ENCODE results near the gene TLE3.
"Not testable (repeated sequence)": the region's sequence is repeated elsewhere in the genome, so short reads cannot be mapped to it uniquely, and the experiment has no call there.

Gene TLE3

GRCh38 chr15:70097321-70098152 lies at the start of gene TLE3:
TLE3 (minus strand) TSS chr15:70097917; CDS start chr15:70096798, 1,119 bp downstream.
- DNase-seq = peak; percentile 95

DNA sequence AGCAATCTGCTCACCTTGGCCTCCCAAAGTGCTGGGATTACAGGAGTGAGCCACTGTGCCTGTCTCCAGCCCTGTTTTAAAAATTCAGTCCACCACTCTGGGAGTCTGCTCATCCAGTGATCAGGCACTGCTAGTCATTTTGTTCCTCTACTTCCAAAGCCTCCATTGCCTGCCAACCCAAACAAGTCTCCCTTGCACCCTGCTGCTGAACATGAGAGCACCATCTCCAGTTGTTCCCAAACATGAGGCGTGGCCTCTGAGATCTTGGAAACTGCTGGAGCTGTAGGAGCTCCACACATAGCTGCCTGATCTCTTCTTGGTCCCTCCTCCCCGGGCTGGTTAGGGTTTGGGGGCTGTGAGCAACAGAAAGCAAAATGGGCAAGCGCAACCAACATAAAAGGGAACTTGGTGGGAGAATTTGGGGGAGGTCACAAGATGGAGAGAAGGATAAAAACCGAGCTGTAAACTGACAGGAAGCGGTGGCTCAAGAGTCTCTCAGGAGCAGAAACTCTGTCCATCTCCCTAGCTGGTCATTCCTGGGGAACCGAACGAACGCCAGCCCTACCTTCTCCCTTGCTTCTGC lies 49.6 kb upstream of the TLE3 start:
- no peak for DNase-seq

DNA sequence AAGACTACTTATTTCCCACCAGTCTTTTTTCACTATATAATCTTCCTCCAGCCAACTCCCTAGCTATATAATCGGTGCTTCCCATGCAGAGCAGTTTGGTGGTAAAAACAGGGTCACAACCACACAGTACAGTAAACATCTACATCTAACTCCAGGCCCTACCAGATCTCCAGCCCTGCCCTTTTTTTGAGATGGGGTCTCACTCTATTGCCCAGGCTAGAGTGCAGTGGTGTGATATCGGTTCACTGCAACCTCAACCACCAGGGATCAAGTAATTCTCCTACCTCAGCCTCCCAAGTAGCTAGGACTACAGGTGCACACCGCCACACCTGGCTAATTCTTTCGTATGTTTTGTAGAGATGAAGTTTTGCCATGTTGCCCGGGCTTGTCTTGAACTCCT lies 49.1 kb upstream of the TLE3 start:
- no peak for DNase-seq

- no peak for DNase-seq
These were observed 48.4 kb upstream of the TLE3 start for GRCh38 chr15:70146162-70146561.

DNA sequence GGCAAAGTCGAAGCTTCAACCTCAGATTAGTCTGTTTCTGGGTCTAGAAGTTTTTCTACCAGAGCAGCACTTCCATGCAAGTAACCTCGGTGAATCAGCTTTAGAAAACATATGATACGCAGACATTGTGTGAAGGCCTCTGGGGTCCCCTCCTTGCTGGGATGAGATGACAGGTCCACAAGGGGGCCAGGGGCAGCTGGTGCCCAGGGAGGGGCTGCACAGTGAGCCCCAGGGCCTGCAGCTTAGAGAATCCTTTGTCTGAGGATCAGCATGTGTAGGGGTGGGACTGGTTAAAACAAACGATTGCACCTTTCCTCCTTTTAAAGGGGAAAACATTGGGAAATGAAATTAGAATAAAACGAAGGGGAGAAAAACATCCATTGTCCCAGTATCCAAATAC lies 47.5 kb upstream of the TLE3 start:
- DNase-seq = no peak

GRCh38 chr15:70142322-70143191 lies 44.8 kb upstream of the TLE3 start:
- DNase-seq = no peak

GRCh38 chr15:70142072-70142321 lies 44.3 kb upstream of the TLE3 start:
- no peak for DNase-seq

GRCh38 chr15:70141376-70142071 lies 43.8 kb upstream of the TLE3 start:
- no peak for DNase-seq

DNA sequence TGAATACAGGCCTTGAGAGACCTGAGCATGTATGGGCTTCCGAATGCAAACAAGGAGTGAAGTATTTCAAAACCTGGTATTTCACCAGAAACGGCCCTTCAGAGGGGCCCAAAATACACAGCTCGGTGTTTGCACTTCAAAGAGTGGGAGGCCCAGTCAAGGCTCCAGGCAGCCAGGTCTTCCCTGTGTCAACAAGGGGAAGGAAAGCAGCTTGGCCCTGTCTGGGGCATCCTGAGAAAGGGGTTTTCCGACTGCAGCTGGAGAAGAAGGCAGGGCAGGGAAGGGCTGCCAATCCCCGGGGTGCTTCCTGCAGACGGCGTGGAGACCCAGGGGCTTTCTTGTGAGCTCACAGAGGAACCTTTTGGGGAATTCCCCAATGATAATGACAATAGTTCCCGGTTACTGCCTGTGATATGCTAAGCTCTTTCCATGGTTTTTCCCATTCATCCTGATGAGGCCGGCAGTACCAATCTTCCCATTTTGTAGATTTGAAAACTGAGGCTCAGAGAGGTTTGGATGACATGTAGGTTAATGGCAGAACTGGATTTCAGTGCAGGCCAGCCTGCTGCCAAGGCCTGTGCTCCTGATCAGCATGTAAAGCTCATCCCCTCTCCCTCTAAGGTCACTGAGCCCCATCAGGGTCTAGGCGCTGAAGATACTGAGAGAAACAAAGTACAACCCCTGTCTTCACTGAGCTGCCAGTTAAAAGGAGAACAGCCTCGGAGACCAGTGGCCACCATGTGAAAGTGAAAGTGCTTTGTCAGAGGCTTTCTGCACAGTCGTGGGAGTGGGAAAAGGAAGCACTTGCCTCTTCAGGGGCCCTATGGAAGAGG lies 43.0 kb upstream of the TLE3 start:
- DNase-seq = no peak

GRCh38 chr15:70140025-70140542 lies 42.4 kb upstream of the TLE3 start:
- DNase-seq = no peak

DNA sequence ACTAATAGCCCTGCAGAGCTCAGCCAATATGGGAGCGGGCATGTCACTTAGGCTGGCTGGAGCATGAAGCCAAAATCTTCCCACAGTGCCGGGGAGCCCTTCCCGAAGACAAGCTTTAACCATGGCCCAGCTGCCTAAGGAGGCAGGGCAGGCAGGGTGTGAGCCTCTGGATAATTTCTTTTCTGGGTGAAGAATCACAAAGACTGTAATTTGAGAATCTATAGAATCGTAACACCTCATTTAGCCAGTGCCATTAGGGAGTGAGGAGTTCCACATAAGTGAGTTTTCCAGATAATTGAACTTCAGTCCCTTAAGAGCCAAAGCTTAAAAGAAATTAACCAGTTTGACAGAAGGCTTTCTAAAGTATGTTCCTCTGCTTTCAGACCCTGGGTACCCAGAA lies 40.2 kb upstream of the TLE3 start:
- no peak for DNase-seq

- not testable (repeated sequence) for DNase-seq
These were observed 39.3 kb upstream of the TLE3 start for GRCh38 chr15:70137021-70137420.

GRCh38 chr15:70133781-70134421 lies 36.2 kb upstream of the TLE3 start:
- no peak for DNase-seq

GRCh38 chr15:70133296-70133695 lies 35.6 kb upstream of the TLE3 start:
- no peak for DNase-seq

- no peak for DNase-seq
These were observed 34.9 kb upstream of the TLE3 start for GRCh38 chr15:70132571-70132970.

DNA sequence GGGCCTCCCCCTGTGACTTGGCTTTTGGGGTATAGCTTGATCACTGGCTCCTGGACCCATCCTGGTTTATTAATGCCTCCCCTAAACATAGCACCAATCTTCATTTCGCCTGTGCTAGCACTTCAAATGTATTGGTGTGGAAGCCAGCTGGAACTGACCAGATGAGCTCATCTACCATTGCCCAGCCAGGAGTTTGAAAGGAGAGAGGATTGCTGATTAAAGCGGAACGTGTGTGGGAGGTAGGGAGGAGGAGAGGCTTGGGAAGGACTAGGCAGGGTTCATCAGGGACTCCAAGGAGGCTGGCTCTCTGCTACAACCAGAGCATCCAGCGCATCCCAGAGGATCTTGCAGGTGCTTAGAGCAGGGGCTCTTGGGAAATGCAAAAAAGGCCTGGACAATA lies 34.4 kb upstream of the TLE3 start:
- no peak for DNase-seq

DNA sequence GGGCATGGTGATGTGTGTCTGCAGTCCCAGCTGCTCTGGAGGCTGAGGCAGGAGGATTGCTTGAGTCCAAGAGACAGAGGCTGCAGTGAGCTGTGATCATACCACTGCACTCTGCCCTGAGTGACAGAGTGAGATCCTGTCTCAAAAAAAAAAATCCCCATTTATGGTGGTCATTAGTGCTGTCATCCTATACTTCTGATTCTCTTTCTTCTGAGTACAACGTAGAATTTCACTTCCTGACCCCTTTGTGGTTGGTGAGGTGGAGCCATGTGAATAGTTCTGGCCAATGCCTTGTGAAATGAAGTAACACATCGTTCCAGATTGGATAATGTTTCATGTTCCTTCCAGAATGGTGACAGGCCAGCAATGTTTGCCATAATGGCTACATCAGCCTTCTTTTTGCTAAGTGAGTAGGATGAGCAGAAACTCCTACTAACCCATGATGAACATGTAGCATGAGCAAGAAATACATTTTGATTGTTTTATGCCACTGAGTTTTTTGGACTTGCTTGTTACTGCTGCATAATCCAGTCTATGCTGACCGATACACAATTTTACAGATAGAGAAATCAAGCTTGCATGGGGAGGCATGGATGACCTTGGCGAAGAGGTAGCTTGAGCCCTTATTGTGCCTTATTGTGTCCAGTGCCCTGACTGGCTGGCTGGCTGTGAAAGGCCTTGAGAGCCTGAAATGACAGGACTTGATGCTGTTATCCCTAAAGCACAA lies 30.9 kb upstream of the TLE3 start:
- DNase-seq = no peak

DNA sequence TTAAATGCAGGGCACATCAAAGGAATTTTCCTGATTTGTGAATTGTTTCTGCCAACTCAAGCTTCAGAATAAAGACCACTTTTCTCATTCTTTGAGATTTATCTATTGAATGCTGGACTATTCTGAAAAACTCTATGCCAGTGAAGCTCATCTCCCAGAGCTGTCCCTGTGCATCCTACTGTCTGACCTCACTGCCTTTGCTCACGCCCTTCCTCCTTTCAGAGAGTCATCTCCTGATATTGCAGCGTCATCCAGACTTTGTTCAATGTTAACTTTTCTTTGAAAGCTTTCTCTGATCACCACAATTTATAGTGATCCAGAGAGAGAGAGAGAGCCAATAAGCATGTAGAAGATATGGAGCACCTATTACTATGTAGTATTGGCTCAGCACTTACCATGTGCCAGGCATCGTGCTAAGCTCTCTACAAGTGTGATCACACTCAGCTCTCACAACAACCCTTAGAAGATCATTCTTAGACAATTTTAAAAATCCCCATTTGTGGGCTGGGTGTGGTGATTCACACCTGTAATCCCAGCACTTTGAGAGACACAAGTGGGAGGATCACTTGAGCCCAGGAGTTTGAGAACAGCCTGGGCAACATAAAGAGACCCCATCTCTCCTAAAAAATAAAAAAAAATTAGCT lies 30.2 kb upstream of the TLE3 start:
- no peak for DNase-seq

DNA sequence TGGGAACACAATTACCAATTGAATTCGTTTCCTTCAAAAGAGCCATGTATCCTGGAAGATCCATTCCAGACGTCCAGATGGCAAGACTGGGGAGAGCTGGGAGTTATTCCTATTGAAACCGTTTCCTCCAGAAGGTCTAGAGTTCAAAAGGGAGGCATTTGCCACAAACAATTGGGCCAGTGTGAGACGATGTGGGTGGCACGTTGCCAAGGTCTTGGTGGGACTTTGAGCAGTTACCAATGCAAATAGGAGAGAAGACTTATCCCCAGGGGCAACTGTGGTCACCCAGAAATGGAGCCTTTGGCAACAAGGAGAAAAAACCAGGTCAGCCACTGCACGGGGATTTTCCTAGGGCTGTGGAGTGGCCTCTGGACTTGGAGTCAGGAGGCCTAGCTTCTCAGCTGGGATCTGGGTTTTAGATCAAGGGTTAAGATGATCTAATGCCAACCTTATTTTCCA lies 29.6 kb upstream of the TLE3 start:
- no peak for DNase-seq

- no peak for DNase-seq
These were observed 28.6 kb upstream of the TLE3 start for GRCh38 chr15:70126362-70126761.

Measured in SHP77 treated with DMSO at 0.1 percent for 48 hours (cell line).